CD4-positive, CD25-positive, alpha-beta regulatory T cell (primary cell): Measurements from ENCODE around the gene PCK1. TPM values are rescaled to one million over a fixed set of nuclear protein-coding genes. Genes with fewer than 3 reads are reported as not detected.
A peak's percentile ranks its signal among the peaks of the same experiment; 100 is the strongest.

Experiments
- ATAC-seq, 2 donors: fragments of 150-1000 bp; cut with Tn5 transposase; one replicate each; pipeline ENCODE4 v1.10.0; 2021; ENCODE audit warnings: low read depth in 2 of 2, moderate number of reproducible peaks in 2 of 2, moderate library complexity in 1 of 2
- DNase-seq, 3 donors: peaks; one replicate each; pipeline versions ENCODE4 v3.0.0 to v3.0.0-alpha.2; 2012 to 2022; ENCODE audit warnings: mixed read lengths in 1 of 3
- H3K27ac ChIP-seq: one replicate; pipeline ENCODE4 v1.7.0; 2013; ENCODE audit warnings: mild to moderate bottlenecking, low read length; ENCODE audit not compliant: insufficient read depth, poor library complexity, severe bottlenecking
- H3K27me3 ChIP-seq: one replicate; pipeline ENCODE4 v1.7.0; 2013; ENCODE audit warnings: low read length; ENCODE audit not compliant: control insufficient read depth, insufficient read depth
- H3K36me3 ChIP-seq: one replicate; pipeline ENCODE4 v1.7.0; 2013; ENCODE audit warnings: mild to moderate bottlenecking, low read length, moderate library complexity; ENCODE audit not compliant: control insufficient read depth, insufficient read depth
- H3K4me1 ChIP-seq: 2 replicates; pipeline ENCODE4 v1.7.0; 2013; ENCODE audit warnings: mild to moderate bottlenecking, low read length; ENCODE audit not compliant: insufficient read depth, control insufficient read depth, poor library complexity, severe bottlenecking
- H3K4me3 ChIP-seq: one replicate; pipeline ENCODE4 v1.7.0; 2013; ENCODE audit warnings: low read depth, mild to moderate bottlenecking, low read length, moderate library complexity
- H3K9me3 ChIP-seq, 2 experiments: 1 replicate in 1 of 2; 2 replicates in 1 of 2; pipeline ENCODE4 v1.7.0; 2013; ENCODE audit warnings: low read length in 2 of 2, mild to moderate bottlenecking in 1 of 2, moderate library complexity in 1 of 2; ENCODE audit not compliant: control insufficient read depth in 2 of 2
- H3K27ac Mint-ChIP-seq, 3 donors: one replicate each; pipeline ENCODE4 v1.8.0; 2020 to 2022; ENCODE audit warnings: mild to moderate bottlenecking in 3 of 3, mixed read lengths in 3 of 3, moderate library complexity in 2 of 3
- H3K27me3 Mint-ChIP-seq: one replicate; pipeline ENCODE4 v1.8.0; 2022; ENCODE audit warnings: mild to moderate bottlenecking, mixed read lengths
- H3K36me3 Mint-ChIP-seq: one replicate; pipeline ENCODE4 v1.8.0; 2020; ENCODE audit warnings: mixed read lengths
- H3K4me1 Mint-ChIP-seq, 4 donors: one replicate each; pipeline ENCODE4 v1.8.0; 2020 to 2022; ENCODE audit warnings: mixed read lengths in 4 of 4, mild to moderate bottlenecking in 1 of 4
- H3K4me3 Mint-ChIP-seq, 4 donors: one replicate each; pipeline ENCODE4 v1.8.0; 2020 to 2022; ENCODE audit warnings: mild to moderate bottlenecking in 4 of 4, mixed read lengths in 4 of 4, moderate library complexity in 3 of 4
- H3K9me3 Mint-ChIP-seq, 7 donors: one replicate each; pipeline ENCODE4 v1.8.0; 2020 to 2022; ENCODE audit warnings: mixed read lengths in 7 of 7, mild to moderate bottlenecking in 3 of 7, moderate library complexity in 2 of 7
- polyA plus RNA-seq, 4 donors: library from polyadenylated mRNA; unstranded; fragments of 300-500 nt; fragmentation: Illumina TruSeq; gene quantifications; one replicate each; pipeline ENCODE4 v1.2.3, GENCODE V29; 2021
- total RNA-seq: library from RNA; stranded (reverse); gene quantifications from one replicate; pipeline ENCODE4 v1.2.3, GENCODE V29; 2022

The PCK1 gene
- total and polyA plus RNA-seq, 5 donors from 2014 or later, result not detected

DNA sequence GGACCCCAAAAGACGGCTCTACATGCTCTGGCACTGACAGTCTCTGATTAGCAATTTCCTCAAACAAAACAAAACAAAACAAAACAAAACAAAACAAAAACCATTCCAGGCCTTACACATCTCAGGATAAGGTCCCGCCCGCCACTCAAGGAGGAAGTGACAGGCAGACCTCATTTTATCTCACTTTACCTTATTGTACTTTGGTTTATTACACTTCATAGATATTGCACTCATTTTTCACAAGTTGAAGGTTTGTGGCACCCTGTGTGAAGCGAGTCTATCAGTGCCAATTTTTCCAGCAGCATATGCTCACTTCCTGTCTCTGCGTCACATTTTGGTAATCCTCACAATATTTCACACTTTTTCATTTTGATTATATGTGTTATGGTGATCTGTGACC is 44.1 kb downstream of the PCK1 start:
- Histone ChIP-seq H3K36me3 (peaks cover 42% of the 10 kb centered on the region), H3K27me3 (no peaks in the 10 kb centered on the region), H3K4me1 (no peaks in the 10 kb centered on the region), H3K27ac (no peak overlapping the region), H3K4me3 (no peak overlapping the region), H3K9me3 (no peaks in the 10 kb centered on the region)
- Mint-ChIP-seq H3K9me3 (no peaks in the 10 kb centered on the region), H3K36me3 (peaks cover 30% of the 10 kb centered on the region), H3K4me3 (no peak overlapping the region), H3K27ac (peak overlapping the region in 2 of 3 donors; percentile 43 to 71), H3K27me3 (no peaks in the 10 kb centered on the region), H3K4me1 (peaks cover 0 to 10% (median 6%) of the 10 kb centered on the region in 4 donors)
- DNase-seq (no peak), ATAC-seq (no peak)

DNA sequence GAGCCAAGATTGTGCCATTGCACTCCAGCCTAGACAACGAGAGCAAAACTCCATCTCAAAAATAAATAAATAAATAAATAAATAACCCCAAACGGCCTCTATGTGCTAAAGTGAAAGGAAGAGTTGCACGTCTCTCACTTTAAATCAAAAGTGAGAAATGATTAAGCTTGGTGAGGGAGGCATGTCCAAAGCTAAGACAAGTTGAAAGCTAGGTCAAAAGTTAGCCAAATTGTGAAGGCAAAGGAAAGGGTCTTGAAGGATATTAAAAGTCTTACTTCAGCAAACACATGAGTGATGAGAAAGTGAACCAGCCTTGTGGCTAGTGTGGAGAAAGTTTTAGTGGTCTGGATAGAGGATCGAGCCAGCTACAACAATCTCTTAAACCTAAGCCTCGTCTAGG is 45.0 kb downstream of the PCK1 start:
- Histone ChIP-seq H3K36me3 (peaks cover 48% of the 10 kb centered on the region), H3K27ac (no peak overlapping the region), H3K4me1 (no peaks in the 10 kb centered on the region), H3K27me3 (no peaks in the 10 kb centered on the region), H3K4me3 (no peak overlapping the region), H3K9me3 (no peaks in the 10 kb centered on the region)
- Mint-ChIP-seq H3K4me1 (peaks cover 0 to 10% (median 6%) of the 10 kb centered on the region in 4 donors), H3K27ac (peak overlapping the region in 1 of 3 donors; percentile 48), H3K9me3 (no peaks in the 10 kb centered on the region), H3K36me3 (peaks cover 35% of the 10 kb centered on the region), H3K27me3 (peaks cover 2% of the 10 kb centered on the region), H3K4me3 (no peak overlapping the region)
- DNase-seq (no peak), ATAC-seq (no peak)

DNA sequence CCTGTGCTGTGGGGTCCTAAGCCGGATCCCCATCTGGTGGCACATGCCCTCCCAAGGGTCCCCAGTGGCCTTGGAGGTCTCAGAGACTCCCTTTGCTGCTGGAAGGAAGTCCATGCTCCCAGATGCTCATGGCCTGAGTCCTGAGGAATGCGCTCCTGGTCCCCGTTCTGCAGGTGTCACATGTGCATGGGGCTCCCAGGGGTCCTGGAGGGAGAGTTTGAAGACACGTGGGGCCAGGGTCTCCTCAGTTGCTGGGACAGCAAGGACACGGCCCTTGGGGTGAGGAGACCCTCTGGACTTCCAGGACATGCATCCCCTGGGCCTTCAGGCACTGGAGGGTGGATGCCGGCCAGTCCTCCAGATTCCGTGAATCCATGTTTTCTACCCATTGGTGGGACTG is 47.6 kb downstream of the PCK1 start:
- H3K27ac Mint-ChIP-seq, result no peak overlapping the region
- Histone ChIP-seq H3K27ac (no peak overlapping the region), H3K27me3 (no peaks in the 10 kb centered on the region), H3K9me3 (no peaks in the 10 kb centered on the region), H3K36me3 (peaks cover 70% of the 10 kb centered on the region), H3K4me3 (no peak overlapping the region), H3K4me1 (no peaks in the 10 kb centered on the region)
- no peak overlapping the region for H3K4me3 Mint-ChIP-seq
- peaks cover 4% of the 10 kb centered on the region for H3K27me3 Mint-ChIP-seq
- ATAC-seq (no peak), DNase-seq (no peak)
- H3K36me3 Mint-ChIP-seq, result peaks cover 41% of the 10 kb centered on the region
- peaks cover 0 to 10% (median 6%) of the 10 kb centered on the region in 4 donors for H3K4me1 Mint-ChIP-seq
- no peaks in the 10 kb centered on the region for H3K9me3 Mint-ChIP-seq

DNA sequence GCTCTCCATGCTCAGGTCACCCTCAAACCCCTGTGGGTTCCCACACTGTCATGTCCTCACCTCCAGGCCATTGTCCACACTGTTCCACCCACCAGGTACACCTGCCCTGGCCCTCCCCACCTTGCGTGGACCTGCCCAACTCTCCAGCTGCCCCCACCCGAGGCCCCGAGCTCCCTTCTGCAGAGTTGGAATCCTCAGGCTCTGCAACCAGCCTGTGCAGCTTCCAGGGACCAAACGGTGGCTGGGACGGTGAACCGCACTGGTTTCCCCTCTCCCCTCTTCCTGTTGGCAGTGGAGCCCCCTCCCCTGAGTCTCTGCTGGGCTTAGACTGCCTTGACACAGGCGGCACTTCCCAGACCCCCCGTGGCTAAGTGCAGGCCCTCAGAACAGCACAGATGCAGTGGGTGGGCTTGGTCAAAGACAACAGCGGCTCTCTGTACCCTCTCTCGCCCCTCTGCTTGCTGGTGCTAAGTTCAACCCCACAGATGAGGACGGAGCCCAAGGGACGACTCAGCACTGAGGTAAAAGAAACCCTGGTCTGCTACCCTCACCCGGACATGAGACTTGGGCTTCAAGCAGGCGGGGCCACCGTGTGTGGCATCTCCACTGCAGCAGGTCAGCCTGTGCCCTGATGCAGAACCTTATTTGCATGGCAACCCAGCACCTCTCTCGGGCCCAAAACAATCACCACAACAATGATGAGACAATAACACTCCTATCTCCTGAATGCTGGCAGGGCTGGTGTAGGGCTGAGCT is 48.4 kb downstream of the PCK1 start:
- no peaks in the 10 kb centered on the region for H3K9me3 ChIP-seq
- Mint-ChIP-seq H3K36me3 (peaks cover 41% of the 10 kb centered on the region), H3K27me3 (peaks cover 4% of the 10 kb centered on the region), H3K9me3 (no peaks in the 10 kb centered on the region), H3K27ac (peak overlapping the region in 1 of 3 donors; percentile 73), H3K4me1 (peaks cover 0 to 10% (median 6%) of the 10 kb centered on the region in 4 donors), H3K4me3 (no peak overlapping the region)
- H3K4me1 ChIP-seq, result no peaks in the 10 kb centered on the region
- ATAC-seq (no peak), DNase-seq (no peak)
- H3K27ac ChIP-seq, result no peak overlapping the region
- no peaks in the 10 kb centered on the region for H3K27me3 ChIP-seq
- no peak overlapping the region for H3K4me3 ChIP-seq
- peaks cover 76% of the 10 kb centered on the region for H3K36me3 ChIP-seq

DNA sequence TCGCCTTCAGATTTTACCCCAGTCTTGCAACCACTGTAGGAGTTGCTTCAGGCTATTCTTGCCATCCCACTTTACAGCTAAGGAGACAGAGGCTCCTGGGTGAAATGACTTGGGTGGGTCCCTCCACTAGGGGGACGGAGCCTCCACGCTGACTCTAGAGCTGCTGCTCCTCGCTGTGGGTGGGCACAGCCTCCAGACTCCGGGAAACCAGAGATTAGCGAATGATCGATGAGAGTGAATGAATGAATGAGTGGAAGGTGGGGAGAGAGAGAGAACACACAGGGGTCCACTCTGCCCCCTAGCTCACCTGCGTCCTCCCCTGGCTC is 48.9 kb downstream of the PCK1 start:
- Histone ChIP-seq H3K4me3 (no peak overlapping the region), H3K27ac (no peak overlapping the region), H3K9me3 (no peaks in the 10 kb centered on the region), H3K27me3 (no peaks in the 10 kb centered on the region), H3K36me3 (peaks cover 81% of the 10 kb centered on the region), H3K4me1 (no peaks in the 10 kb centered on the region)
- DNase-seq (no peak), ATAC-seq (no peak)
- Mint-ChIP-seq H3K27ac (no peak overlapping the region), H3K4me1 (peaks cover 0 to 8% (median 6%) of the 10 kb centered on the region in 4 donors), H3K4me3 (no peak overlapping the region), H3K27me3 (peaks cover 4% of the 10 kb centered on the region), H3K9me3 (no peaks in the 10 kb centered on the region), H3K36me3 (peaks cover 39% of the 10 kb centered on the region)

DNA sequence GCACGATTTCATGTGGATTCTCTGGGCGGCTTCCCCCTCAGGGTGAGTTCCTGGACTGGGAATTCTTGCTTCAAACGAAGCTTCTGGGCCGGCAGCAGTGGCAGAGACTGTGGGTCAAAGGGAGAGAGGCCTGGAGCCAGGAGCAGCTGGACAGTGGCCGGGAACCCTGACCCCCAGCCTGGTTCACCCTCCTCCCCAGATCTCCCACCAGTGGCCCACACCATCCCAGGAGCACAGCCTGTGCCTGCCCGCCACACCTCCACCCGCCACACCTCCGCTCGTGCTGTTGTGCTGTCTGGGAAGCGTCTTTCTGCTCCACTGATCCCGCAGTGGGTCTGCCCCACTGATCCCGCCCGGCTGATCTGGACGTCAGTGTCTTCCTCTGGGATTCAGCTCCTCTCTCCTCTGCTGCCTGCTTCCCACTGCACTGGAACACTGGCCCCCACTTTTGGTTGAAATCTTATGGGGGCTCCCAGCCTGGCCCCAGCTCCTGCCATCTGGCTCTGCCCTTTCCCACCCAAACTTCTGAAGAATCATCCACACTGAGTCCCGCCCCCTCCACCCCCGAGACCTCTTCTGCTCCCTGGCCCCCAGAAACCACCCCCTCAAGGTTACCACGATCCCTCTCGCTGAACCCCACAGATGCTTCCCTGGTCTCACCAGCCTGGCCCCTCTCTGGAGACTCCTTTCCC is 49.5 kb downstream of the PCK1 start:
- Mint-ChIP-seq H3K9me3 (no peaks in the 10 kb centered on the region), H3K27me3 (peaks cover 4% of the 10 kb centered on the region), H3K27ac (no peak overlapping the region), H3K36me3 (peaks cover 33% of the 10 kb centered on the region), H3K4me3 (no peak overlapping the region), H3K4me1 (peaks cover 0 to 7% (median 4%) of the 10 kb centered on the region in 4 donors)
- Histone ChIP-seq H3K9me3 (no peaks in the 10 kb centered on the region), H3K36me3 (peaks cover 82% of the 10 kb centered on the region), H3K4me1 (no peaks in the 10 kb centered on the region), H3K27me3 (no peaks in the 10 kb centered on the region), H3K4me3 (no peak overlapping the region), H3K27ac (no peak overlapping the region)
- no peak for ATAC-seq
- DNase-seq, result no peak

DNA sequence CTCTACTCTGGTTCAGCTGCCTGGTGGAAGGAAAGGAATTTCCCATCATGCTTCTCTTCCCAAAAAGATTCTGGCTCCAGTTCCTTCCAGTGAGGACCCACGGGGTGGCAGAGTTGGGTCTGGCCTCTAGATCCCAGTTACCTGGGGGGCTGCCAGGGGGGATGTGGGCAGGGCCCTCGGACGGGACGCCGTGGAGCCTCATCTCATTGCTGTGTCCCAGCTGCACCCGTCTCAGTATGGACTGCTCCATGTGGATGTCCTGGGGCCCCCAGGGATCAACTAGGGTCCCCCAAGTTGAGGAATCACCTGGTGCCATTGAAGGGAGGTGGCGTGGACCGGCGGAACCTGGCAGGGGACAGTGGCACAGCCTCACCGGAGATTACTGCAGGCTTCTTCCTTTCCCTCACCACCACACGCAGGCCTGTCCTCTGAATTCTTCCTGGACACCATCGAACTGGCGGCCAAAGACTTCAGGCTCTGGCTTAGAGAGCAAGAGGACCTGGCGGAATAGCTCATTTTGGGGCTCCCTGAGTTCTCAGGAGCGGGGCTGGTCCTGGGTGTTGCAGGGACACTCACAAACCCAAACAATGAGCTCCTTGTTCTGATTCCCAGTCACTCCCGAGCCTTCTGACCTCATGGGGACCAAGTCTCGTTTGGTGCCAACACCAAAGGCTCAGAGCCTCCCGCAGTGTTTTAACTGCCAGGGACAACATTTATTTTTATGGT is 50.8 kb downstream of the PCK1 start:
- Mint-ChIP-seq H3K27me3 (peaks cover 4% of the 10 kb centered on the region), H3K36me3 (peaks cover 36% of the 10 kb centered on the region), H3K27ac (no peak overlapping the region), H3K4me1 (peaks cover 0 to 11% (median 4%) of the 10 kb centered on the region in 4 donors), H3K4me3 (no peak overlapping the region), H3K9me3 (no peaks in the 10 kb centered on the region)
- H3K9me3 ChIP-seq, result no peaks in the 10 kb centered on the region
- ATAC-seq (no peak), DNase-seq (no peak)
- no peaks in the 10 kb centered on the region for H3K27me3 ChIP-seq
- peaks cover 84% of the 10 kb centered on the region for H3K36me3 ChIP-seq
- H3K4me1 ChIP-seq, result peaks cover 7% of the 10 kb centered on the region
- H3K4me3 ChIP-seq, result no peak overlapping the region
- no peak overlapping the region for H3K27ac ChIP-seq
